ENCODE data around the gene TSN.
A peak's percentile ranks its signal among the peaks of the same experiment; 100 is the strongest.

TSN gene

DNA sequence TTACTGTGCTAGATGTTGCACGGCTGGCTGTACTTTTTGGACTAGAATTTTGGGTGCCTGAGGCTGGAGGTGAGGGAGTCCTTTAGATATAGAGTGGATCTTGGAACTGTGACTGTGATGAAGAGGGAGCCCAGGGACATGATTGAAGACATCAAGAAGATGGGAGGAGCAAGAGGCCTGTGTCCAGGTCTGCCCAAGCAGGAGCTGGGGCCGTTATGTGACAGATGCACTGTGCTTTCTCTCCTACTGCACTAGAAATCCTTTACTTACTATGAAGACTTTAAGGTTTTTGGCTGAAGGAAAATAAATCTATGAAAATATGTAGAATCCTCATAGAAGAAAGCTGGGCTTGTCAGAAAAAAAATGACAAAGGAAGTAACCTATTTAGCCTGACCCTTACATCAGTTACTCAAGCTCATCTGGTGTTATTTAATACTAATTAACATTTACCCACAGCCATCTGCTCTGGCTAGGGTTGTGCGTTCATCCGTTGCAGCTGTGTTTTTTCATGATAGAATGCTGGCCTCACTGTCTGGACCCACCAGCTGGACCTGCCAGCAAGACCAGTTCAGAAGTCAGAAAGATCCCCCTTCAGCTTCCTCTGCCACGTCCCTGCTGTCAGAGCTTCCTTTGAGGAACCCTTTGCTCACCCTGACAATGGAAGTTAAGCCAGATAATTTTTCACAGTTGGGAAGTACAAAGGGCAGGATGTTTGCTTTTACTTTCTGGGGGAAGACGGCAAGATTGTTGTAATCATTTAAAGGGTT is 16.7 kb downstream of the TSN start:
- Mint-ChIP-seq H3K36me3 (peaks cover 12 to 33% of the 10 kb centered on the region in 2 donors), H3K27ac (no peak overlapping the region), H3K9me3 (no peaks in the 10 kb centered on the region), H3K4me1 (peaks cover 0 to 1% of the 10 kb centered on the region in 2 donors), H3K4me3 (no peak overlapping the region), H3K27me3 (no peaks in the 10 kb centered on the region)
- no peak for DNase-seq
- ATAC-seq (replicated peaks), result no peak

DNA sequence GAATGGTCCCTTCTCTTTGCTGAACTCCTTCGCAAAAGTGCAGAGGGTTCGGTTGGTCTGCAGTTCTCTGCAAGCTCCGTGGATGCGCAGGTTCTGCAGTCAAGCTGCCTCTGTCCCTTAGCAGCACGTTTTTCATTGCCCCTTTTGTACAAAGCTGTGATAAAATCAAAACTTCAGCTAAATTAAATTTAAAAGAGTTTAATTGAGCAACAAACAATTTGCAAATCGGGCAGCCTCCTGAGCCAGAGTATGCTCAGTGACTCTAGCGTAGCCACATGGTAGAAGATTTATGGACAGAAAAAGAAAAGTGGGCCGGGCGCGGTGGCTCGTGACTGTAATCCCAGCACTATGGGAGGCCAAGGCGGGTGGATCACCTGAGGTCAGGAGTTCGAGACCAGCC is 18.8 kb downstream of the TSN start:
- no peaks in the 10 kb centered on the region for H3K9me3 Mint-ChIP-seq
- H3K27me3 Mint-ChIP-seq, result no peaks in the 10 kb centered on the region
- ATAC-seq (replicated peaks) (no peak), DNase-seq (no peak)
- H3K4me1 Mint-ChIP-seq, result peaks cover 0 to 1% of the 10 kb centered on the region in 2 donors
- no peak overlapping the region for H3K4me3 Mint-ChIP-seq
- no peak overlapping the region for H3K27ac Mint-ChIP-seq
- peaks cover 9 to 18% of the 10 kb centered on the region in 2 donors for H3K36me3 Mint-ChIP-seq

DNA sequence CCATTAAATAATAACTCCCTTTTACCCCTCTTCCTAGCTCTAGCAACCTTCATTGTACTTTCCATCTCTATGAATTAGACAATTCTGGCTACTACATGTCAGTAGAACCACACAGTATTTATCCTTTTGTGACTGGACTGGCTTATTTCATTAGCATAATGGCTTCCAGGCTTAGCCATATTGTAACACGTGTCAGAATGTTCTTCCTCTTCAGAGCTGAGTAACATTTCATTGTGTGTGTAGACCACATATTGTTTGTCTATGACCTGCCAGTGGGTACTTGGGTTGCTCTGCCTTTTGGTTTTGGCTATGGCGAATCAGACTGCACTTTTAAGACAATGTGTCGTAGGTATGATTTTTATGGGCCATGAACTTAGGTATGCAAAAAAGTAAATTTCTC is 20.9 kb downstream of the TSN start:
- DNase-seq (no peak), ATAC-seq (replicated peaks) (peak in 1 of 2 donors; percentile 27)
- Mint-ChIP-seq H3K4me1 (peaks cover 0 to 1% of the 10 kb centered on the region in 2 donors), H3K9me3 (no peaks in the 10 kb centered on the region), H3K4me3 (no peak overlapping the region), H3K36me3 (peaks cover 3 to 9% of the 10 kb centered on the region in 2 donors), H3K27me3 (no peaks in the 10 kb centered on the region), H3K27ac (no peak overlapping the region)

DNA sequence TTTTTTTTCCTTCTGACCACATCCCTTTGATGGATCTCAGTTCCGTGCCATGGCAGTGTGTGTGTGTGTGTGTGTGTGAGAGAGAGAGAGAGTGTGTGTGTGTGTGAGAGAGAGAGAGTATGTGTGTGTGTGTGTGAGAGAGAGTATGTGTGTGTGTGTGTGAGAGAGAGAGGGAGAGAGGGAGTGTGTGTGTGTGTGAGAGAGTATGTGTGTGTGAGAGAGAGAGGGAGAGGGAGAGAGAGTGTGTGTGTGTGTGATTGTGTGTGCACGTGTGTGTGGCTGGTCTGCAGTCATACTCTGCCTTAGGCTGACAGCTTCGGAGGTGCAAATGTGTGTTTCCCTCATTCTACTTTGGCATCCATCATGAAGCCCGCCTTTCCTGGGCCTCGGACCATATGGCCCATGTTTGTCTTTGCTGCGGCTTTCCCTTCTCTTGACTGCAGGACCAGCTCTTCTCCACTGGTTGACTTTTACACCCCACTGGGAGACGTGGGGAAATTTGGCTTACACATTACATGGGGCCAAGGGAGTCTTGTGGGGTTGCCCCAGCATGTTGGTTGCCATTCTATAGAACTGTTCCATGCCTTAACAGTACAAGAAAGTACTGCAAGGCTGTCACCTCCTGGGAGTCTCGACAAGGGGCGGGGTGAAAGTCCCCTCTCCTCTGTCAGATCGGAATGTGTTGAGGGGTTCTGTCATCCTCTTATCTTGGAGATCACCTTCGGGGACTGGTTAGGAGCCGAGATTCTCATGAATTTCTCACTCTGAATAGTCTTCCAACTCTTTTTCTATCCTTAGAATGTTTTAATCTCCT is 21.6 kb downstream of the TSN start:
- no peaks in the 10 kb centered on the region for H3K9me3 Mint-ChIP-seq
- H3K36me3 Mint-ChIP-seq, result peaks cover 0 to 3% of the 10 kb centered on the region in 2 donors
- H3K4me3 Mint-ChIP-seq, result no peak overlapping the region
- no peaks in the 10 kb centered on the region for H3K27me3 Mint-ChIP-seq
- DNase-seq (no peak), ATAC-seq (replicated peaks) (no peak)
- no peak overlapping the region for H3K27ac Mint-ChIP-seq
- peaks cover 0 to 1% of the 10 kb centered on the region in 2 donors for H3K4me1 Mint-ChIP-seq

DNA sequence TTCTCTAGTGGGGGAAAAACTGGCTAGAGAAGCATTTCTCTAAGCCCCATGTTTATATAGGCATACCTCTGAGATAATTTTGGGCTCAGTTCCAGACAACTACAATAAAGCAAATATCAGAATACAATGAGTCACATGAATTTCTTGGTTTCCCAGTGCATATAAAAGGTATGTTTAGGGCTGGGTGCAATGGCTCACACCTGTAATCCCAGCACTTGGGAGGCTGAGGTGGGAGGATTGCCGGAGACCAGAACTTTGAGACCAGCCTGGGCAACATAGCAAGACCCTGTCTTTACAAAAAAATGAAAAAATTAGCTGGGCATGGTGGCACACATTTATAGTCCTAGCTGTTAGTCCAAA is 22.2 kb downstream of the TSN start:
- ATAC-seq (replicated peaks), result no peak
- H3K9me3 Mint-ChIP-seq, result no peaks in the 10 kb centered on the region
- H3K27ac Mint-ChIP-seq, result no peak overlapping the region
- no peak overlapping the region for H3K4me3 Mint-ChIP-seq
- H3K4me1 Mint-ChIP-seq, result peaks cover 0 to 1% of the 10 kb centered on the region in 2 donors
- peaks cover 0 to 3% of the 10 kb centered on the region in 2 donors for H3K36me3 Mint-ChIP-seq
- no peaks in the 10 kb centered on the region for H3K27me3 Mint-ChIP-seq
- no peak for DNase-seq

DNA sequence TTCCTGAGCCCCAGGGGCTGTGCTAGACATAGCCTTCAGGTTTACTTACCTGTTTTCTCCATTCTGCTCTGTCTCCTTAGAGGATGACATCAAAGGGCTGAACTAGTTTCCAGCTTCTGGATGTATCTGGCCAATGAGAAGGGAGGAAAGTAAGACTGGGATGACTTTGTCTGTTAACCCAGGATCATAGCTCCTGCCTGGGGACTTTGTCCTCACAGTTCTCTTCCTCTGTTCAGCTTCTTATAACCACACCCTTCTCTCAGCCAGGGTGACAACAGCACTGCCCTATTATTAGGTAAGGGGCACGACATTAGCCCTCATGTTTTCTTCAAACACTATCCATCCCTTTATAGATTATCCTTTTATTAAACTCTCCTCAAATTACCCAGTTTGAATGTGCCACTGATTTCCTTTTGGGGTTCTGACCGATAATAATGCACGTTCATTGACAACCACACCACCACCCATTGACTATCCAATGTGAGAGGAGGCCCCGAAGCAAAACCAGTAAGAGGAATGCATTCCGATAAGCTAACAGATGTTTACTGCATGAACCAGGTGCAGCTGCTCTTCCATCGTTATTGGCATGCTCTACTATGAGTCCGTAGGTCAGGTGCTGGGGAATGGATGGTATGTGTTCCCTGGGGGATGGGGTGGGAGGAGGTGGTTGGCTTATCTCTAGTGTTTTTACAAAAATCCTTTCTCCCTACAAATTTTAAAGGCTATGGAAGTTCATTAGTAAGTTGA is 23.5 kb downstream of the TSN start:
- no peaks in the 10 kb centered on the region for H3K9me3 Mint-ChIP-seq
- ATAC-seq (replicated peaks) (no peak), DNase-seq (no peak)
- no peak overlapping the region for H3K27ac Mint-ChIP-seq
- H3K27me3 Mint-ChIP-seq, result peaks cover 0 to 5% of the 10 kb centered on the region in 2 donors
- no peak overlapping the region for H3K4me3 Mint-ChIP-seq
- peaks cover 0 to 1% of the 10 kb centered on the region in 2 donors for H3K4me1 Mint-ChIP-seq
- no peaks in the 10 kb centered on the region for H3K36me3 Mint-ChIP-seq

DNA sequence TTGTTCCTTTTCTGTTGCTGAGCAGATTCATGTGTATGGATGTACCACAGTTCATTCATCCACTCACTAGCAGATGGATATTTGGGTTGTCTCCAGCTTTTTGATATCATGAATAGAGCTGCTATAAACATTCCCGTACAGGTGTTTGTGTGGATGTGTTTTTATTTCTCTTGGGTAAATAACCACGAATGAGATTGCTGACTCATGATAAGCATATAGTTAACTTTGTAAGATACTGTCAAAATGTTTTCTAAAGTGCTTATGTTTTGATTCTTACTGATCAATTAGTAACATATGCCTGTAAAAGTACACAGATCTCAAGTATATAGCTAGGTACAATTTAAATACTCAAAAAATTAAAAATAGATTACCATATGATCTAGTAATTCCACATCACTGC is 27.7 kb downstream of the TSN start:
- Mint-ChIP-seq H3K27me3 (peaks cover 3 to 22% of the 10 kb centered on the region in 2 donors), H3K27ac (no peak overlapping the region), H3K36me3 (no peaks in the 10 kb centered on the region), H3K4me1 (no peaks in the 10 kb centered on the region), H3K9me3 (no peaks in the 10 kb centered on the region), H3K4me3 (no peak overlapping the region)
- ATAC-seq (replicated peaks) (no peak), DNase-seq (no peak)

DNA sequence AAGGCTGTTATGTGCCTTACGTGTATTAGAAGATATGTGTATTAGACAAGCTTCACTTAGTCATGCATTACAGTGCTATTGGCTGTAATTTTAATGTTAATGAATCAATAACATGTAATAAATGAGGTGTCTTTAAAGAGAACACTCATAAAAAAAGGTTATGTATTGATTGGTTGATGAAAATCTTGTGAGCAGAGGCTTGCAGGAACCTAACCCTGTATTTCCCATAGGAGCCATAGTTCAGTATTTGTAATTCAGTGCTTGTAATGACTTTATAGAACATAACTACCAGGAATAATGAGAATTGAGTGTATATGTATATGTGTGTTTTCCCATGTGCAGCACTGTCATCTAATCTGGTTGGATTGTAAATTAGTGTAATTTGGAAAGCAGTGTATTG is 33.2 kb downstream of the TSN start:
- ATAC-seq (replicated peaks), result no peak
- Mint-ChIP-seq H3K27me3 (peaks cover 23 to 47% of the 10 kb centered on the region in 2 donors), H3K4me1 (no peaks in the 10 kb centered on the region), H3K4me3 (no peak overlapping the region), H3K36me3 (no peaks in the 10 kb centered on the region), H3K27ac (no peak overlapping the region), H3K9me3 (no peaks in the 10 kb centered on the region)
- no peak for DNase-seq

DNA sequence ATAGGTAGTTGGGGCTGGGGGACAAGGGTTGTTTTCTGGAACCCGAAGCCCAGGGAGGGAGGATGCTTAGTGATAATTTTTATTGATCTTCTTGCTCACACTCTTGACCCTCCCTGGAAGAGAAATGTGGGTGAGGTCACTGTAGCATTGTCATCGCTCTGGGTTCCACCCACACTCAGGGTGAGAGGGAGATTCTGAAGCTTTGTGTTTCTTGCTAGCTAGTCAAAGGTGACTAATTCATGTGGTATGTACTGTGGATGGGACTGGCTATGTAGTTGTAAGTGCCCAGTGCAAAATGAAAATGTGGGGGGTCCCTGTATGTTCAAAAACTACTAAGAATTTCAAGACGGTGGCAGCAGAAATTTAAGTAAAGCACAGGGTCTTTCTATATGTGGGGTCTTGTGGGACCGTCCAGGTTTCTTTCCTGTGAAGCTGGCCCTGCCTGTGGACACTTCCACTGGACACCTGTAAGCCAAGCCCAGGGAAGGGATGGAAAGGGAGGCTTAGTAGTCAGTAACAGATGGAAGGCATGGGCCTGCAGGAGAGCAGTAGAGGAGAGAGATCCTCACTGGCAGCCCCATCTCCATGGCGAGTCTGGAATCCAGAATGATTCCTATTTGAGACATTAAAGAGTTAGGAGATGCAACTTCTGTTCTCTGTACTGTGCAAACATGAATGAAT is 35.0 kb downstream of the TSN start:
- Mint-ChIP-seq H3K4me1 (no peaks in the 10 kb centered on the region), H3K27ac (no peak overlapping the region), H3K36me3 (no peaks in the 10 kb centered on the region), H3K27me3 (peaks cover 24 to 48% of the 10 kb centered on the region in 2 donors), H3K9me3 (no peaks in the 10 kb centered on the region), H3K4me3 (no peak overlapping the region)
- no peak for DNase-seq
- ATAC-seq (replicated peaks), result no peak

DNA sequence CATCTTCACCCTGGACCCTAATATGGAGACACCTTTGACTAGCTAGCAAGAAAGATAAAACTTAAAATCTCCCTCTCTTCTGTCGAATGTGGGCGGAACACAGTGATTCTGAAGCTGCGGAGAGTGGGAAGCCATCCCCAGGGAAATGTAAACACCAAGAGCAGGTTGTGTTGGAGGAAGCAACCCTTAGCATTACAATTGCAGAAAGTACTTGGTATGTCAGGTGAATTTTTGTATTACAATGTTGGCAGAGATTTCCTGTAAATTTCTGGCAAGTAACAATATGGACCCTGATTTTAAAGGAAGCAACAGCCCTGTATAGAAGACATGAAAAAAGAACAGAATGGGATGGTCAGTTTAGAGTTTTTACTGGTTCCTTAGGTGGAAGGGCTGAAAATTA is 35.8 kb downstream of the TSN start:
- DNase-seq (no peak), ATAC-seq (replicated peaks) (no peak)
- Mint-ChIP-seq H3K36me3 (no peaks in the 10 kb centered on the region), H3K4me3 (no peak overlapping the region), H3K9me3 (no peaks in the 10 kb centered on the region), H3K4me1 (no peaks in the 10 kb centered on the region), H3K27ac (no peak overlapping the region), H3K27me3 (peaks cover 27 to 46% of the 10 kb centered on the region in 2 donors)

DNA sequence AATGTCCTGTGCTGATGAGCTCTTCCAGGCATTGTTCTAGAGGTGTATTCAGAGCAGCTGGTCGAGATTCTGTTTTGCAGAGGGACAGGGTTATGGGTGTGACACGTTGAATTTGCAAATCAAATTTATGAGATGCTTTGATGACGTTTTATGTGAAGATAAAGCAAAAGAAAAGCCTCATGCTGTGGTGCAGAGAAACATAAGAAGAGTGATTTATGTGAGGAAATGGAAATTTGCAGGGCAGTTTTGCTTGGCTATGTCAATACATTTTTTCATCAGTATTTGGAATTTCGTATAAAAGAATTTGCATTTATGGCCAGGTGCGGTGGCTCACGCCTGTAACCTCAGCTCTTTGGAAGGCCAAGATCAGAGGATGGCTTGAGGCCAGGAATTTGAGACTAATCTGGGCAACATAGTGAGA is 36.4 kb downstream of the TSN start:
- Mint-ChIP-seq H3K27me3 (peaks cover 30 to 49% of the 10 kb centered on the region in 2 donors), H3K27ac (no peak overlapping the region), H3K4me3 (no peak overlapping the region), H3K9me3 (no peaks in the 10 kb centered on the region), H3K4me1 (no peaks in the 10 kb centered on the region), H3K36me3 (no peaks in the 10 kb centered on the region)
- ATAC-seq (replicated peaks), result no peak
- no peak for DNase-seq

DNA sequence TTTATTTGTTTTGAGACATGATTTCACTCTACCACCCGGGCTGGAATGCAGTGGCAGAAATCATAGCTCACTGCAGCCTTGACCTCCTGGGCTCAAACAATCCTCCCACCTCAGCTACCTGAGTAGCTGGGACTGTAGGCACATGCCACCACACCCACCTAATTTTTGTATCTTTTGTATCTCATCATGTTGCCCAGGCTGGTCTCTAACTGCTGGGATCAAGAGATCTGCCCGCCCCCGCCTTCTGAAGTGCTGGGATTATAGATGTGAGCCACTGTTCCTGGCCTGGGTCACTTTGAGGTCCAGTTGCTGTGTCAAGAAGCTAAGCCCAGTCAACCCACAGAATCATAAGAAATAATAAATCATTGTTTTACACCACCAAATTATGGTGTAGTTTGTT is 38.4 kb downstream of the TSN start:
- DNase-seq, result no peak
- Mint-ChIP-seq H3K27me3 (peaks cover 30 to 44% of the 10 kb centered on the region in 2 donors), H3K4me3 (no peak overlapping the region), H3K27ac (no peak overlapping the region), H3K36me3 (no peaks in the 10 kb centered on the region), H3K4me1 (no peaks in the 10 kb centered on the region), H3K9me3 (no peaks in the 10 kb centered on the region)
- no peak for ATAC-seq (replicated peaks)

DNA sequence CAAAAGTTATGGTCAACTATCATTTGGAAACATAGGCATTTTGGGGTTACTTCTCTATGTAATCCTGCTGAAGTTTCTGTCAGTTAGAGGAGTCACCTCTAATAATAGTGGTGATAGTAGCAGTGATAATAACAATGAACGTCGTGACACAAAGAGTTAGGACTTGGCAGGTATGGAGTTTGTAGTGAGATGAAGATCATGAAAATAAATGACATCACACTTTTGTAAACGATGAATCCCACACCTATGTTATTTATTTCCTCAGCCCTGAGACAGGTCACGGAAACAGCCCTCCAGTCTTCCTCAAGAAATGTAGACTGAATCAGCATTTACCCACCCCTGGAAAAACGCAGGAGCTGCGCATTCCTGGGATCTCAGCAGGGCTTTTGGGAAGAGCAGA is 38.8 kb downstream of the TSN start:
- Mint-ChIP-seq H3K4me3 (no peak overlapping the region), H3K9me3 (no peaks in the 10 kb centered on the region), H3K27me3 (peaks cover 29 to 43% of the 10 kb centered on the region in 2 donors), H3K4me1 (no peaks in the 10 kb centered on the region), H3K27ac (no peak overlapping the region), H3K36me3 (no peaks in the 10 kb centered on the region)
- DNase-seq (no peak), ATAC-seq (replicated peaks) (no peak)

DNA sequence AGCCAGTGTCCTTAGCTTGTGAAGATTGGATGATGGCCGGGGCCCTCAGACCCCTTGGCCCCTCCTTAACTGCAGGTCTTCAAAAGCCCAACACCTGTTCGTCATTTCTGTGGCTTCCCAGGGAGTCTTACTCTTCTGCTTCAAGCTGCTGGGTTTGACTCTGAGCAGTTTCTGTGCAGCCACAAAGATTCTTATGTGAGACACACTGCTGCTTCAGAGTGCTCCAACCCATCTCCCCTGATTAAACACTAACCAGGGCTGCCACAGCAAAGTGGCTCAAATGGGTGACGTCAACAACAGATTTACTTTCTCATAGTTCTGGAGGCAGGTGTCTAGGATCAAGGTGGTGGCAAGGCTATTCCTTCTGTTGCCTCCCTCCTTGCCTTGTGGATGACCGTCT is 40.8 kb downstream of the TSN start:
- Mint-ChIP-seq H3K4me1 (no peaks in the 10 kb centered on the region), H3K36me3 (no peaks in the 10 kb centered on the region), H3K4me3 (no peak overlapping the region), H3K27ac (no peak overlapping the region), H3K27me3 (peaks cover 12 to 23% of the 10 kb centered on the region in 2 donors), H3K9me3 (no peaks in the 10 kb centered on the region)
- ATAC-seq (replicated peaks), result no peak
- DNase-seq, result no peak

Measured in stimulated activated naive B cell treated with anti-CD40 and anti-IgM and Interleukin-4, amounts not matched to agents 10 μg/mL and 1 μg/mL and 100 μg/mL, for 72 hours (primary cell).